ENCODE results near the gene LONRF2.

The LONRF2 gene

GRCh38 chr2:100301881-100302584 is 20.3 kb downstream of the LONRF2 start:
- FAIRE-seq (no peak), DNase-seq (ENCODE audit: low spot score) (no peak)

GRCh38 chr2:100299548-100299947 is 22.8 kb downstream of the LONRF2 start:
- no peak for FAIRE-seq
- no peak for DNase-seq (ENCODE audit: low spot score)

GRCh38 chr2:100297511-100297910 is 24.8 kb downstream of the LONRF2 start:
- no peak for FAIRE-seq
- no peak for DNase-seq (ENCODE audit: low spot score)

GRCh38 chr2:100294162-100294497 is 28.2 kb downstream of the LONRF2 start:
- DNase-seq (ENCODE audit: low spot score), result no peak

GRCh38 chr2:100293341-100294161 is 28.8 kb downstream of the LONRF2 start:
- DNase-seq (ENCODE audit: low spot score) (no peak), FAIRE-seq (no peak)

More at GRCh38 chr2:100294162-100294497, 28.2 kb downstream of the LONRF2 start:
- FAIRE-seq, result no peak

GRCh38 chr2:100292022-100292580 is 30.2 kb downstream of the LONRF2 start:
- DNase-seq (ENCODE audit: low spot score) (peak; percentile 91), FAIRE-seq (no peak)

- peak; percentile 94 for DNase-seq (ENCODE audit: low spot score)
- FAIRE-seq, result peak; percentile 37
Measured at GRCh38 chr2:100291152-100291970, 30.9 kb downstream of the LONRF2 start.

GRCh38 chr2:100290718-100291151 is 31.6 kb downstream of the LONRF2 start:
- FAIRE-seq, result no peak
- no peak for DNase-seq (ENCODE audit: low spot score)

GRCh38 chr2:100289020-100289419 is 33.3 kb downstream of the LONRF2 start:
- no peak for FAIRE-seq
- DNase-seq (ENCODE audit: low spot score), result no peak

- no peak for DNase-seq (ENCODE audit: low spot score)
- FAIRE-seq, result no peak
Measured at GRCh38 chr2:100286318-100286717, 36.0 kb downstream of the LONRF2 start.

GRCh38 chr2:100285691-100286090 is 36.6 kb downstream of the LONRF2 start:
- DNase-seq (ENCODE audit: low spot score) (no peak), FAIRE-seq (no peak)

GRCh38 chr2:100285011-100285410 is 37.3 kb downstream of the LONRF2 start:
- DNase-seq (ENCODE audit: low spot score) (no peak), FAIRE-seq (no peak)

GRCh38 chr2:100283724-100284501 is 38.4 kb downstream of the LONRF2 start:
- DNase-seq (ENCODE audit: low spot score) (peak; percentile 82), FAIRE-seq (peak; percentile 86)

GRCh38 chr2:100281521-100282438 is 40.5 kb downstream of the LONRF2 start:
- no peak for DNase-seq (ENCODE audit: low spot score)
- no peak for FAIRE-seq

GRCh38 chr2:100279586-100280534 is 42.4 kb downstream of the LONRF2 start:
- no peak for FAIRE-seq
- no peak for DNase-seq (ENCODE audit: low spot score)

GRCh38 chr2:100278986-100279385 is 43.3 kb downstream of the LONRF2 start:
- DNase-seq (ENCODE audit: low spot score), result no peak
- FAIRE-seq, result no peak

GRCh38 chr2:100278501-100278900 is 43.8 kb downstream of the LONRF2 start:
- DNase-seq (ENCODE audit: low spot score) (no peak), FAIRE-seq (no peak)

- DNase-seq (ENCODE audit: low spot score) (no peak), FAIRE-seq (no peak)
Measured at GRCh38 chr2:100277540-100278207, 44.6 kb downstream of the LONRF2 start.
